Medulla oblongata (tissue), 1 donor: ENCODE data around the gene FJX1.
"Not testable (repeated sequence)": the region's sequence is repeated elsewhere in the genome, so short reads cannot be mapped to it uniquely, and the experiment has no call there.

Experiments used
- DNase-seq: peaks from one replicate; pipeline ENCODE4 v3.0.0-alpha.2; 2015; ENCODE audit errors: extremely low spot score

The FJX1 gene

GRCh38 chr11:35668350-35668749 lies 50.1 kb downstream of the FJX1 start:
- DNase-seq: not testable (repeated sequence)
